ENCODE measurements around the gene CDH13. TPM values are rescaled to one million over a fixed set of nuclear protein-coding genes. Genes with fewer than 3 reads are reported as not detected.
A peak's percentile ranks its signal among the peaks of the same experiment; 100 is the strongest.

CDH13 gene
- total RNA-seq, 1 donor from 2014 or later: 166 TPM

- no peak for ATAC-seq (ENCODE audit: poor library complexity)
- DNase-seq: no peak
- intact Hi-C loops (cut with DNase I): no loop called here
These were observed 166.9 kb downstream of the CDH13 start for GRCh38 chr16:82793528-82794245.

GRCh38 chr16:82796047-82796446, 169.3 kb downstream of the CDH13 start:
- intact Hi-C loops (cut with DNase I): no loop called here
- no peak for ATAC-seq (ENCODE audit: poor library complexity)
- no peak for DNase-seq

GRCh38 chr16:82801361-82801760, 174.6 kb downstream of the CDH13 start:
- intact Hi-C loops (cut with DNase I): no loop called here
- DNase-seq (no peak), ATAC-seq (ENCODE audit: poor library complexity) (no peak)

- intact Hi-C loops (cut with DNase I): no loop called here
- ATAC-seq (ENCODE audit: poor library complexity) (no peak), DNase-seq (no peak)
These were observed 179.1 kb downstream of the CDH13 start for GRCh38 chr16:82805866-82806265.

GRCh38 chr16:82807311-82807710, 180.5 kb downstream of the CDH13 start:
- DNase-seq (no peak), ATAC-seq (ENCODE audit: poor library complexity) (no peak)
- intact Hi-C loops (cut with DNase I): no loop called here

GRCh38 chr16:82808036-82808435, 181.3 kb downstream of the CDH13 start:
- intact Hi-C loops (cut with DNase I): no loop called here
- ATAC-seq (ENCODE audit: poor library complexity) (no peak), DNase-seq (no peak)

- DNase-seq (no peak), ATAC-seq (ENCODE audit: poor library complexity) (no peak)
- intact Hi-C loops (cut with DNase I): no loop called here
These were observed 183.3 kb downstream of the CDH13 start for GRCh38 chr16:82810077-82810476.

GRCh38 chr16:82814059-82814458, 187.3 kb downstream of the CDH13 start:
- intact Hi-C loops (cut with DNase I): no loop called here
- DNase-seq: no peak
- ATAC-seq (ENCODE audit: poor library complexity): no peak

GRCh38 chr16:82819286-82819685, 192.5 kb downstream of the CDH13 start:
- intact Hi-C loops (cut with DNase I): no loop called here
- no peak for ATAC-seq (ENCODE audit: poor library complexity)
- no peak for DNase-seq

GRCh38 chr16:82820855-82821254, 194.1 kb downstream of the CDH13 start:
- intact Hi-C loops (cut with DNase I): no loop called here
- no peak for ATAC-seq (ENCODE audit: poor library complexity)
- no peak for DNase-seq

- DNase-seq (no peak), ATAC-seq (ENCODE audit: poor library complexity) (no peak)
- intact Hi-C loops (cut with DNase I): no loop called here
These were observed 197.6 kb downstream of the CDH13 start for GRCh38 chr16:82824408-82824807.

- DNase-seq (no peak), ATAC-seq (ENCODE audit: poor library complexity) (no peak)
- intact Hi-C loops (cut with DNase I): no loop called here
These were observed 202.5 kb downstream of the CDH13 start for GRCh38 chr16:82829301-82829700.

- no peak for DNase-seq
- intact Hi-C loops (cut with DNase I): no loop called here
- no peak for ATAC-seq (ENCODE audit: poor library complexity)
These were observed 204.2 kb downstream of the CDH13 start for GRCh38 chr16:82830944-82831343.

- no peak for DNase-seq
- intact Hi-C loops (cut with DNase I): no loop called here
- ATAC-seq (ENCODE audit: poor library complexity): no peak
These were observed 206.1 kb downstream of the CDH13 start for GRCh38 chr16:82832821-82833220.

- intact Hi-C loops (cut with DNase I): no loop called here
- DNase-seq (no peak), ATAC-seq (ENCODE audit: poor library complexity) (no peak)
These were observed 206.7 kb downstream of the CDH13 start for GRCh38 chr16:82833378-82833993.

- no peak for DNase-seq
- no peak for ATAC-seq (ENCODE audit: poor library complexity)
- intact Hi-C loops (cut with DNase I): no loop called here
These were observed 207.5 kb downstream of the CDH13 start for GRCh38 chr16:82834151-82834815.

GRCh38 chr16:82835487-82836155, 208.9 kb downstream of the CDH13 start:
- ATAC-seq (ENCODE audit: poor library complexity) (no peak), DNase-seq (no peak)
- intact Hi-C loops (cut with DNase I): no loop called here

GRCh38 chr16:82841108-82841507, 214.3 kb downstream of the CDH13 start:
- intact Hi-C loops (cut with DNase I): no loop called here
- no peak for DNase-seq
- no peak for ATAC-seq (ENCODE audit: poor library complexity)

GRCh38 chr16:82843606-82844271, 217.0 kb downstream of the CDH13 start:
- no peak for DNase-seq
- intact Hi-C loops (cut with DNase I): no loop called here
- ATAC-seq (ENCODE audit: poor library complexity): peak; percentile 56

Measured in Right ventricle myocardium superior (tissue), 1 donor.